Thyroid gland (tissue), 4 donors: ENCODE results near the gene TBX3.

Experiments
- CTCF ChIP-seq, 6 experiments: fragments of 200-600 bp in 3 of 6; fragments of 450-650 bp in 3 of 6; sonication (generic) in 3 of 6; IDR thresholded peaks; one replicate each; pipeline ENCODE4 v1.5.1; 2016 to 2019; ENCODE audit warnings: antibody characterized with exemption in 6 of 6, mild to moderate bottlenecking in 2 of 6, inconsistent platforms in 1 of 6, moderate library complexity in 1 of 6
- POLR2A ChIP-seq, 2 donors: fragments of 450-650 bp; IDR thresholded peaks; one replicate each; pipeline ENCODE4 v1.6.1; 2017; ENCODE audit warnings: antibody characterized with exemption in 2 of 2, mild to moderate bottlenecking in 2 of 2, moderate library complexity in 1 of 2

DNA sequence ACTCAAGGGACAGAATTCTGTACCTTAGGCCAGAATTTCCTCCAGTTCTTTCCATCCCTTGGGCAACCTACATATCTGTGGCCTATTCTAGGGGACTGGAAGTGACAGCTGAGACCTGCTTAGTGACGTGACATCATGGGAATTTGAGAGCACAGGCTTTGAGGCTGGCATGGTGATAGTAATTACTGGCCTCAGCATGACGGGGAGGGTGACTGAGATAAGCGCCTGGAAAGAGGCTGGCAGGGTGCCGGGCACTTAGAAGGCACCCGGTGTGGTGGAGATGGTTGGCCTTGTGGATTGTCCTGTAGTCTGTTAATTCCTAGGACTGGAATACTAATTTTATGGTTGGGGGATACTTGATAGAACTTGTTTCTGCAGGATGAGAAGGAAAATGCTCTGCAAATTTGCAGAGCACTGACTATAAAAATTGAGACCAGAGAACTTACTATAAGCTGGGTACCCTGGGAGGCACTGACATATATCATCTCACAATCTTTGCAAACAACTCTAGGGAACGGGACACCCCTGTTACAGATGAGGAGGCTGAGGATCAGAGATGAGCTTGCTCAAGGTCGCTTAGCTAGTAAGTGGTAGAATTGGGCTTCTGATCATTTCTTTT, 42.2 kb upstream of the TBX3 start:
- no peak for TF ChIP-seq POLR2A (IDR thresholded peaks at IDR 0.05)
- no peak for TF ChIP-seq CTCF (IDR thresholded peaks at IDR 0.05)
